MCF 10A (cell line): ENCODE results near the gene MOB3C. TPM values are rescaled to one million over a fixed set of nuclear protein-coding genes. Genes with fewer than 3 reads are reported as not detected.

Experiments
- BruUV-seq: library from RNA; stranded (reverse); fragments of 400-500 nt; replicated peaks from 2 replicates; lab custom pipeline; 2021; lab: Mats Ljungman, UMichigan
- CTCF ChIA-PET: fragments of 300-600 bp; sonication (Branson Sonifier 250); formaldehyde crosslinking; extraction: SDS; loops from one replicate; lab custom pipeline; 2021; ENCODE audit warnings: antibody characterized with exemption, inconsistent platforms; lab: Yijun Ruan, JAX
- POLR2A ChIA-PET: fragments of 300-600, 350-650 bp; sonication (Branson Sonifier 250); formaldehyde crosslinking; extraction: SDS; loops from one replicate; lab custom pipeline; 2020; ENCODE audit warnings: antibody characterized with exemption, inconsistent platforms; lab: Yijun Ruan, JAX
- DNase-seq: peaks from one replicate; pipeline ENCODE4 v3.0.0-alpha.2; 2018; ENCODE audit not compliant: unreplicated experiment
- H3K27ac Mint-ChIP-seq: one replicate; pipeline ENCODE4 v1.8.0; 2022; ENCODE audit warnings: mild to moderate bottlenecking, low read depth, mixed read lengths; ENCODE audit not compliant: unreplicated experiment
- H3K27me3 Mint-ChIP-seq: one replicate; pipeline ENCODE4 v1.8.0; 2022; ENCODE audit warnings: mixed read lengths; ENCODE audit not compliant: insufficient read depth, unreplicated experiment
- H3K36me3 Mint-ChIP-seq: one replicate; pipeline ENCODE4 v1.8.0; 2022; ENCODE audit warnings: mild to moderate bottlenecking, moderate library complexity, mixed read lengths; ENCODE audit not compliant: insufficient read depth, unreplicated experiment
- H3K4me1 Mint-ChIP-seq: one replicate; pipeline ENCODE4 v1.8.0; 2022; ENCODE audit warnings: mixed read lengths; ENCODE audit not compliant: insufficient read depth, unreplicated experiment
- H3K4me3 Mint-ChIP-seq: one replicate; pipeline ENCODE4 v1.8.0; 2022; ENCODE audit warnings: mild to moderate bottlenecking, moderate library complexity, mixed read lengths; ENCODE audit not compliant: unreplicated experiment
- H3K9me3 Mint-ChIP-seq: one replicate; pipeline ENCODE4 v1.8.0; 2022; ENCODE audit warnings: mixed read lengths; ENCODE audit not compliant: unreplicated experiment
- intact Hi-C: fragments of 100-400 bp; cut with micrococcal nuclease; formaldehyde crosslinking; loops from 2 replicates; pipeline ENCODE4 v1.14.1; 2022
- total RNA-seq: library from RNA; stranded (reverse); gene quantifications from 2 replicates; pipeline ENCODE4 v1.2.3, GENCODE V29; 2022
- TF ChIP-seq, protein P1 (sequence below): fragments of 200-600 bp; IDR thresholded peaks from one replicate; pipeline ENCODE4 v1.8.0; 2022; ENCODE audit warnings: antibody characterized with exemption, mild to moderate bottlenecking; ENCODE audit not compliant: unreplicated experiment

MOB3C gene
- total RNA-seq, 1 experiment from 2014 or later, result 5.8 TPM

DNA sequence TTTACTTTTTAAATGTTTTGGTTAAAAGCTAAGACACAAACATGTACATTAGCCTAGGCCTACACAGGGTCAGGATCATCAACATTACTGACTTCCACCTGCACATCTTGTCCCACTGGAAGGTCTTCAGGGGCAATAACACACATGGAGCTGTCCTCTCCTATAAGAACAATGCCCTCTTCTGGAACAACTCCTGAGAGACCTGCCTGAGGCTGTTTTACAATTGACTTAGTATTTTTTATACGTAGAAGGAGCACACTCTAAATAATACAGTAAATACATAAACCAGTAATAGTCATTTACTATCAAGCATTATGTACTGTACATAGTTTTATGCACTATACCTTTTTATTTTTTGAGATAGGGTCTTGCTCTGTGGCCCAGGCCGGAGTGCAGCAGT, 14.1 kb upstream of the MOB3C start:
- no peak overlapping the region for H3K4me3 Mint-ChIP-seq
- intact Hi-C loops, result no loop called here
- no peaks in the 10 kb centered on the region for H3K4me1 Mint-ChIP-seq
- DNase-seq, result no peak
- no peaks in the 10 kb centered on the region for H3K9me3 Mint-ChIP-seq
- TF ChIP-seq, protein P1, sequence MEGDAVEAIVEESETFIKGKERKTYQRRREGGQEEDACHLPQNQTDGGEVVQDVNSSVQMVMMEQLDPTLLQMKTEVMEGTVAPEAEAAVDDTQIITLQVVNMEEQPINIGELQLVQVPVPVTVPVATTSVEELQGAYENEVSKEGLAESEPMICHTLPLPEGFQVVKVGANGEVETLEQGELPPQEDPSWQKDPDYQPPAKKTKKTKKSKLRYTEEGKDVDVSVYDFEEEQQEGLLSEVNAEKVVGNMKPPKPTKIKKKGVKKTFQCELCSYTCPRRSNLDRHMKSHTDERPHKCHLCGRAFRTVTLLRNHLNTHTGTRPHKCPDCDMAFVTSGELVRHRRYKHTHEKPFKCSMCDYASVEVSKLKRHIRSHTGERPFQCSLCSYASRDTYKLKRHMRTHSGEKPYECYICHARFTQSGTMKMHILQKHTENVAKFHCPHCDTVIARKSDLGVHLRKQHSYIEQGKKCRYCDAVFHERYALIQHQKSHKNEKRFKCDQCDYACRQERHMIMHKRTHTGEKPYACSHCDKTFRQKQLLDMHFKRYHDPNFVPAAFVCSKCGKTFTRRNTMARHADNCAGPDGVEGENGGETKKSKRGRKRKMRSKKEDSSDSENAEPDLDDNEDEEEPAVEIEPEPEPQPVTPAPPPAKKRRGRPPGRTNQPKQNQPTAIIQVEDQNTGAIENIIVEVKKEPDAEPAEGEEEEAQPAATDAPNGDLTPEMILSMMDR, result no peak
- H3K27me3 Mint-ChIP-seq, result no peaks in the 10 kb centered on the region
- ChIA-PET CTCF (interaction anchor here (0.8 kb wide), 1 partner anchor 17 kb away, joined by 4 read pairs; no protein-coding TSS in a partner anchor), POLR2A (interaction anchor here (0.7 to 2.4 kb wide), 5 partner anchors 12 to 16 kb away, joined by 3 to 10 read pairs (median 3); partner anchors contain the start of gene MOB3C)
- no TSS peak for BruUV-seq
- peaks cover 39% of the 10 kb centered on the region for H3K36me3 Mint-ChIP-seq
- no peak overlapping the region for H3K27ac Mint-ChIP-seq

DNA sequence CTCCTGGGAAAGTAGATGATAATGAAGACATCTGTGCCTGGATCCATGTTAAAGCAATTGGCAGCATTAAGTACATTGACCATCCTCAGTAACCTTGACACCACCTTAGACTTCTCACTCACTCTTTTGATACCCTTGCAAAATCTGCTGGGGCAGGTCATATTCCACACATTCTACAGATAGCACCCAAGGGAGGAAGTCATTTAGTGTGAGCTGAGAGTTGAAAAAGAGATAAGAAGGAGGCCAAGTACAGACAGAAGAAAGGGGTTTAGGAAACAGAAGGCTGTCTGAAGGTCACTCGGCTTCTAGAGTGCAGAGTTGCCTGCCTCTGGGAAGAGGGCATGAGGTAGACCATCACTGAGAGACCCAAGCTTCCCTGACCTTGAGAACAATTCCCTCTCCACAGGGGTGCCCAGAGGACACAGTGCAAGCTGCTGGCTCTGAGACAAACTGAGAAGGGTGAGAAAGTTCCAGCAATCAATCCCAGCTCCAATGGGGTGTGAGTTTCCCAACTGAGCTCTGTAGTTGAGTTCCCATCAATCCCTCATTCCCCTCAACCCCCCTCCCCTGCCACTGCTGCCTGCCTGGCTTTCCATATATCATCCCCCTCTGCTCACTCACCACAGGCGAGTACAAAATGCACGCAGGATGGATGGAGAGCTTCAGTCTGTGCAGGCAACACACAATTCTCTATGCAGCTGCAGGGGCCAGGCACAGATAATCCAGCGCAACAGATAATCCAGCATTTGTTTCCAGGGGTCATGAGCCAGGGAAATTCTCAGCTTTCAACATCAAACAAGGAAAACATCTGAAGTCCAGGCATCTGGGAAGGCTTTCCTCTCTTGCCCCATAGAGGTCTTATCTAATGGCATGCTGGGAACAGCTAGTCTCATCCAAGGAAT, 7.4 kb upstream of the MOB3C start:
- CTCF ChIA-PET, result interaction anchor here (0.6 to 2.2 kb wide), 5 partner anchors 11 to 328 kb away, joined by 3 to 8 read pairs (median 3); partner anchors contain the start of gene MKNK1
- no peaks in the 10 kb centered on the region for H3K4me1 Mint-ChIP-seq
- H3K4me3 Mint-ChIP-seq, result no peak overlapping the region
- POLR2A ChIA-PET, result interaction anchor here (0.6 to 1.6 kb wide), 6 partner anchors 10 to 193 kb away, joined by 3 to 6 read pairs (median 3); partner anchors contain the start of gene MKNK1
- no peak for DNase-seq
- H3K27me3 Mint-ChIP-seq, result no peaks in the 10 kb centered on the region
- no TSS peak for BruUV-seq
- intact Hi-C loops, result no loop called here
- H3K27ac Mint-ChIP-seq, result no peak overlapping the region
- H3K36me3 Mint-ChIP-seq, result peaks cover 4% of the 10 kb centered on the region
- H3K9me3 Mint-ChIP-seq, result no peaks in the 10 kb centered on the region
- TF ChIP-seq, protein P1, result no peak

DNA sequence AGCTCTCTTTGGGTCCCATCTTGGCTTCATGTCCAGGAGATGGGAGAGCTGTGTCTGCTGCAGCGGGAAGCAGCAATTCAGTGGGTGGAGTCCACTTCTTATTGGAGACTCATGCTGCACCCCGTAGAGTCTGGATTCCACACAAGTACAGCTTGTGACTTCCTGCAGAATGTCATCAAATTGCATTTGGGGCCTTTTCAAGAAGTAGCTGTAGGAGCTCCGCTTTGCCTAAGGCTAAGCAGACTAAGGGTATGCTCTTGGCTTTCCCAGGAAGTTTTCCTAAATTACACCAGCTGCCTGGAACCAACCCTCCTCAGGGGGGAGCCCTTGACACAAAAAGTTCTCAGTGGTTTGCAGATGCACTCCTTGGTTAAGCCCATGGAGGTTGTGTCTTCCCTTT, 5.7 kb upstream of the MOB3C start:
- Mint-ChIP-seq H3K27me3 (no peaks in the 10 kb centered on the region), H3K9me3 (no peaks in the 10 kb centered on the region), H3K4me1 (peaks cover 3% of the 10 kb centered on the region), H3K4me3 (no peak overlapping the region), H3K36me3 (peaks cover 4% of the 10 kb centered on the region), H3K27ac (no peak overlapping the region)
- POLR2A ChIA-PET, result no interaction called here
- intact Hi-C loops, result loop anchor here (1.0 kb wide), 1 partner anchor 103 kb away; no protein-coding TSS in a partner anchor
- TF ChIP-seq, protein P1, result peak; percentile 17
- peak; percentile 61 for DNase-seq
- BruUV-seq, result no TSS peak
- CTCF ChIA-PET, result interaction anchor here (0.8 to 2.2 kb wide), 6 partner anchors 10 to 103 kb away, joined by 3 to 8 read pairs (median 4); no protein-coding TSS in a partner anchor

DNA sequence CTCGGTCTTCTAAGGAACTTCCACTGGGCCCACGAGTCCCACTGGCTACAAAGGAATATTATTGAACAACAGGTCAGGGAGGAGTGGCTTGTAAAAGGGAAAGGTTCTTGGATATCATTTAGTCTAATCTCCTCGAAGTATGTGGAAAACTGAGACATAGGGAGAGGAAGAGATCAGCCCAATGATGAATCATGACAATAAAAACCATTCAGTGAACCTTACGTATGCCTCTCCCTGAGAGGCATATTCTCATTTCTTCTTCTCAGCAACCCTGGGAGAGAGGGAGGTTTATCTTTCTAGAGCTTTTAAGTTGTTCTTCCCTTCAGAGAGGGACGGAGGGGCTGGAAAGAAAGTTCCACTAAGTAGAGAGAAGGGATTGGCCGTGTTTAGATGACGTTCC, 5.3 kb upstream of the MOB3C start:
- H3K36me3 Mint-ChIP-seq, result peaks cover 3% of the 10 kb centered on the region
- TF ChIP-seq, protein P1, result no peak
- POLR2A ChIA-PET, result no interaction called here
- no peak for DNase-seq
- H3K27me3 Mint-ChIP-seq, result no peaks in the 10 kb centered on the region
- BruUV-seq, result no TSS peak
- intact Hi-C loops, result loop anchor here (1.0 kb wide), 1 partner anchor 103 kb away; no protein-coding TSS in a partner anchor
- CTCF ChIA-PET, result interaction anchor here (0.8 to 1.1 kb wide), 5 partner anchors 10 to 74 kb away, joined by 3 to 5 read pairs (median 3); no protein-coding TSS in a partner anchor
- H3K9me3 Mint-ChIP-seq, result no peaks in the 10 kb centered on the region
- no peak overlapping the region for H3K27ac Mint-ChIP-seq
- H3K4me1 Mint-ChIP-seq, result peaks cover 7% of the 10 kb centered on the region
- no peak overlapping the region for H3K4me3 Mint-ChIP-seq
